B cell (primary cell): ENCODE measurements around the gene ATAD3C.
"Not testable (repeated sequence)": the region's sequence is repeated elsewhere in the genome, so short reads cannot be mapped to it uniquely, and the experiment has no call there.

Experiments used
- EZH2 ChIP-seq: IDR thresholded peaks from 2 replicates; pipeline ENCODE4 v1.6.1; 2012; ENCODE audit warnings: borderline replicate concordance, low read depth, mild to moderate bottlenecking, moderate library complexity, low read length; ENCODE audit not compliant: insufficient read depth, poor library complexity, severe bottlenecking
- TF ChIP-seq, protein P1 (sequence below): fragments of 200-600 bp; IDR thresholded peaks from one replicate; pipeline ENCODE4 v1.8.0; 2022; ENCODE audit warnings: antibody characterized with exemption, mild to moderate bottlenecking

- TF ChIP-seq, protein P1, sequence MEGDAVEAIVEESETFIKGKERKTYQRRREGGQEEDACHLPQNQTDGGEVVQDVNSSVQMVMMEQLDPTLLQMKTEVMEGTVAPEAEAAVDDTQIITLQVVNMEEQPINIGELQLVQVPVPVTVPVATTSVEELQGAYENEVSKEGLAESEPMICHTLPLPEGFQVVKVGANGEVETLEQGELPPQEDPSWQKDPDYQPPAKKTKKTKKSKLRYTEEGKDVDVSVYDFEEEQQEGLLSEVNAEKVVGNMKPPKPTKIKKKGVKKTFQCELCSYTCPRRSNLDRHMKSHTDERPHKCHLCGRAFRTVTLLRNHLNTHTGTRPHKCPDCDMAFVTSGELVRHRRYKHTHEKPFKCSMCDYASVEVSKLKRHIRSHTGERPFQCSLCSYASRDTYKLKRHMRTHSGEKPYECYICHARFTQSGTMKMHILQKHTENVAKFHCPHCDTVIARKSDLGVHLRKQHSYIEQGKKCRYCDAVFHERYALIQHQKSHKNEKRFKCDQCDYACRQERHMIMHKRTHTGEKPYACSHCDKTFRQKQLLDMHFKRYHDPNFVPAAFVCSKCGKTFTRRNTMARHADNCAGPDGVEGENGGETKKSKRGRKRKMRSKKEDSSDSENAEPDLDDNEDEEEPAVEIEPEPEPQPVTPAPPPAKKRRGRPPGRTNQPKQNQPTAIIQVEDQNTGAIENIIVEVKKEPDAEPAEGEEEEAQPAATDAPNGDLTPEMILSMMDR = not testable (repeated sequence)
- TF ChIP-seq EZH2 = not testable (repeated sequence)
Observed at GRCh38 chr1:1455934-1456333, 6.4 kb downstream of the ATAD3C start.
